ENCODE measurements around the gene PTPRE.

PTPRE gene, protein sequence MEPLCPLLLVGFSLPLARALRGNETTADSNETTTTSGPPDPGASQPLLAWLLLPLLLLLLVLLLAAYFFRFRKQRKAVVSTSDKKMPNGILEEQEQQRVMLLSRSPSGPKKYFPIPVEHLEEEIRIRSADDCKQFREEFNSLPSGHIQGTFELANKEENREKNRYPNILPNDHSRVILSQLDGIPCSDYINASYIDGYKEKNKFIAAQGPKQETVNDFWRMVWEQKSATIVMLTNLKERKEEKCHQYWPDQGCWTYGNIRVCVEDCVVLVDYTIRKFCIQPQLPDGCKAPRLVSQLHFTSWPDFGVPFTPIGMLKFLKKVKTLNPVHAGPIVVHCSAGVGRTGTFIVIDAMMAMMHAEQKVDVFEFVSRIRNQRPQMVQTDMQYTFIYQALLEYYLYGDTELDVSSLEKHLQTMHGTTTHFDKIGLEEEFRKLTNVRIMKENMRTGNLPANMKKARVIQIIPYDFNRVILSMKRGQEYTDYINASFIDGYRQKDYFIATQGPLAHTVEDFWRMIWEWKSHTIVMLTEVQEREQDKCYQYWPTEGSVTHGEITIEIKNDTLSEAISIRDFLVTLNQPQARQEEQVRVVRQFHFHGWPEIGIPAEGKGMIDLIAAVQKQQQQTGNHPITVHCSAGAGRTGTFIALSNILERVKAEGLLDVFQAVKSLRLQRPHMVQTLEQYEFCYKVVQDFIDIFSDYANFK

GRCh38 chr10:127906548-127907377, at the start of gene PTPRE:
Gene PTPRE, plus strand, starts transcription at chr10:127907103. Its CDS starts 133,779 bp downstream, at chr10:128040882.
- DNase-seq, result no peak

DNA sequence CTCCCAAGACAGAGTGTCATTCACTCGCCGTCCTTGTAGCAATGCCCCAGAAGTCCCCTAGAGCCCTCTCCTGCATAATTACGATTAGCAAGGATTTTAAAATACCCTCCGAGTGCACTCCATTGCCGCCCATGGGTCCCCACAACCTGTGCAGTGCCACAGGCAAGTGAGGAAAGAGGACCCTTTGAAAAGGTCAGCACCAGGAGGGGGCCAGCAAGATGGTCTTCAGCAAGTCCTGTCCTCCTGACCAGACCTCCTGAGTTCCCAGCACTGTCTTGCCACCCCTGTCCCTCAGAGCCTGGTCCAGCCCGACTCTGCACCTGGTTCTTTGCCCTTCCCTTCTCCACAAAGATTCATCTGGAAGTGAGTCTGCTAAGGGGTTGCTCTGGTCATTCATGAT, 46.3 kb upstream of the PTPRE start:
- DNase-seq, result no peak

DNA sequence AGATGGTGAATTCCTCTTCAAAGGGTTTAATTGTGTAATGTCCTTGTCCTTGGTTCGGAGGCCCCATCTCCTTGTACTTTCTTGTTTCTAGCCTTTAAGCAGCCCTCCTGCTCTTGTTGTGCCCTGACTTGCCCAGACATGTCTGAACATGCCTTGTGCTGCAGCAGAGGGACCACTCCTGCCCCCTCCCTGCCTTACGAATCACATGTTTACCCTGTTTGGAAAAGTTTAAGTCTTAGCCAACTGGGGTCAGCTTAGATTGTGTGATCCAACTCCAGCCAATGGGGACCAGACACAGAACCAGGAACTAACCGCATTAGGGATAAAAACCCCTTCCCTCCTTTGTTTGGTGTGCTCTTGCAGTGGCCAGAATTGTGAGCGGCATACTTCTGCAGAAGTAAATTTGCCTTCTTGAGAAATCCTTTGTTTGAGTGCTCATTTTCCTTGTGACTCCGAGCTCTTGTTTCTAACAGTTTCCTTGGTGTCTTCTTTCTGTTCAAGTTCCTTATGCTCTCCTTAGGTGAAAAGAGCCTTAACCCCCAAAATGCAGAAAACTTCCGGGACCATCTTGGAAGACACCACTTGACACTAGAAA, 43.6 kb upstream of the PTPRE start:
- no peak for DNase-seq

- DNase-seq, result no peak
These were observed 40.5 kb upstream of the PTPRE start for GRCh38 chr10:127866276-127867013.

- no peak for DNase-seq
These were observed 39.1 kb upstream of the PTPRE start for GRCh38 chr10:127867805-127868204.

DNA sequence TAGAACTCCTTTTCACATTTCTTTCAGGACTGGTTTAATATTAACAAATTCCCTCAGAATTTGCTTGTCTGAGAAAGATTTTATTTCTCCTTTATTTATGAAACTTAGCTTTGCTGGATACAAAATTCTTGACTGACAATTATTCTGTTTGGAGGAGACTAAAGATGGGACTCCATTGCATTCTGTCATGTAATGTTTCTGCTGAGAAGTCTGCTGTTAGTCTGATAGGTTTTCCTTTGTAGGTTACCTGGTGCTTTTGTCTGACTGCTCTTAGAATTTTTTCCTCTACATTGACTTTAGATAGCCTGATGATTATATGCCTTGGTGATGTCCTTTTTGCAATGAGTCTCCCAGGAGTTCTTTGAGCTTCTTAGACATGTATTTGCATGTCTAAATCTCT, 37.6 kb upstream of the PTPRE start:
- DNase-seq, result no peak

DNA sequence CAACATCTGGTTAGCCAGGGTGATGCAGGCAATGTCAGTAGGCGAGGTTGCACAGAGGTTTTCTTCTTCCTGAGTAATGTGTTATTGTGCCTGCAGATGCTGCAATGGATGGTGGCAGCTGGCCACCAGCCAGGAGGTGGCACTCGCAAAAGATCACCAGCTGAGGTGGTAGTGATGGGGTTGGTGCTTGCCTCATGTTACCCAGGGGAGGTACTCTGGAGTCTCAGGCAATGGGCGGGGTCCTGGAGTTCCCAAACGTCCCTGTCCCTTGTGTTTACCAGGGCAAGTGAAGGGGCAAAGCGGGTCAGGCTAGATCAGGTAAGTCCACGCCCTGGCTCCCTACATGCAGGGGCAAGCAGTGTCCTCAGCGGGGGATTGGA, 35.3 kb upstream of the PTPRE start:
- no peak for DNase-seq

GRCh38 chr10:127872011-127872761, 34.7 kb upstream of the PTPRE start:
- DNase-seq, result no peak

DNA sequence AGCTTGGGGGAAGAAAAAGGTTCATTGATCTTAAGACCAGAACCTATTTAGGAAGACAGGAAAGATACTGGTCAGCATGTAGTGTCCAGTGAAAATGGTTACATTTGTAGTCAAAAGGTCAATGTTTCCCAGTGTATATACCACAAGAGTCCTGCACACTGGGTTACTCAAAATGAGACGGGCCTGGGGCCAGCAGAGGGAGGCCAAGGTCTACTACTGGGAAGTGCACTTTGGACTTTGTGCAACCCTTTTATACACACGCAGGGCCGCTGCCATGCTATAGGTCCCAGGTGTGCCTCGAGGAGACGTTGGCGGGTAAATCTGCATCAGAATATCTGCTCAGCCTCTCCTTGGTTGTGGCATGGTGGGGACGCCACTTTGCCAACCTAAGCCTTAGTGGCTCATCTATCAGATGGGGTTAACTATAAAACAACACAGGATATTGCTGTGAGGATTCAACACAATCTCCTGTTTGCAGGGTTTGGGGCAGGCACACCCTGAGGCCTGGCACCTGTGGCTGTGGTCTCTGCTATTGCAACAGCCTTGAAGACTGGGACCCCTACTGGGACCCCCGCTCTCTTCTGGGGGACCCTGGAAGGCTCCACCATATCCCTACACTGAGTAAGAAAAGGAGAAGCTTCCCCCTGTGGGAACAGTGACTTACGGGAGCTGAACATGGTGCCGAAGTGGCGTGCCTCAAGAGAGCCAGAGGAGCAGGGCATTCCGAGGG, 33.9 kb upstream of the PTPRE start:
- DNase-seq, result no peak

GRCh38 chr10:127873901-127874470, 32.9 kb upstream of the PTPRE start:
- no peak for DNase-seq

DNA sequence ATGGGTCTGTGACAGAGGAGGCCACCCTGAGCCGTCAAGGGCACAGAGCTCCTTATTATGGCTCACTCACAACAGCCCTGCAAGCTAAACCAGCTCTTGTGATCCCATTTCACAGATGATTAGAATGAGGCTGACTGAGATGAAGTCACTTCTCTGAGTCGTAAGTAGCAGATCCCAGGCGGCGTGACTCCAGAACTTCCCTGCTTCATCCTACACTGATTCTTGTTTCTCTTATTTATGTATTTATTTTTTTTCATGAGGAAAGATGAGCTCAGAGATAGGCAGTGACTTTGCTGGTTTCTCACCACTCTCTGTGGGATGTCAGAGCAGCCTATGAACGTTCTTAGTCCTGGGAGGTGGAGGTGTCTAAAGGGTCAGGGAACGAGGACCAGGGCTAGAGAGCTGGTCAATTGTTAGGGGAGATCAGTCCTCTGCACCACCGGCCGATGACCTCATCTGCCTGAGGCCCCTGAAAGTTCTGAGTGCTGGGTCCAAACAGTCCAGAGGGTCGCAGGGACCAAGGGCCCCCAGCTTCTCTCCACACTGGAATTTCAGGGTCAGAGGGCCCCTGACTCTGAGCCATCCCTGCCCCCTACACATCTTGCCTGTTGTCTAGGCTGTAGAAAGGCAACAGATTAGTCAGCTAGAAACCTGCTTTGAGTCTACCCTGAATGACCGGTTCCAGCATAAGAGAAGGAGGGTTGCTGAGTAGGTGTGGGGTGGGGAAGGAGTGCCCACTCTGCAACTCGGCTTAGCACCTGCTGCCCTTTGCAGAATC, 32.0 kb upstream of the PTPRE start:
- DNase-seq, result no peak

- no peak for DNase-seq
These were observed 31.5 kb upstream of the PTPRE start for GRCh38 chr10:127875449-127875765.

- DNase-seq, result no peak
These were observed 31.0 kb upstream of the PTPRE start for GRCh38 chr10:127875916-127876315.

- DNase-seq, result no peak
These were observed 29.8 kb upstream of the PTPRE start for GRCh38 chr10:127877116-127877515.

DNA sequence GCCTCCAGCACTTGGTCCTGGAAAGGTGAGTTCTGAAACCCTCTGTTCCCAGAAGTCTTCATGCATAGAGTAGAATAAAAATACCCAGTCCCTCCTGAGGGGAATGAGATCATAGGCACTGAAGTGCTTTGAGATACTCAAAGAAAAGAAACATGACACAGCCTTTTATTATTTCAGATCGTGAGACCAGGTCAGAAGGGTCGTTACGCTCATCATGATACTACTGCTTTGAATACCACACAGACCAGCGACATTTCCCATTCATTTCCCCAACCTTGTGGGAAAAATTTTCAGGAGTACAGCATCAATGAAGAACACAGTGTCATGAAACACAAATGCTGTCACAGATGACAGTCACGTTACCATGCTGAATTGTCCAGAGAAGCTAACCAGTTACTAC, 29.2 kb upstream of the PTPRE start:
- DNase-seq, result no peak

DNA sequence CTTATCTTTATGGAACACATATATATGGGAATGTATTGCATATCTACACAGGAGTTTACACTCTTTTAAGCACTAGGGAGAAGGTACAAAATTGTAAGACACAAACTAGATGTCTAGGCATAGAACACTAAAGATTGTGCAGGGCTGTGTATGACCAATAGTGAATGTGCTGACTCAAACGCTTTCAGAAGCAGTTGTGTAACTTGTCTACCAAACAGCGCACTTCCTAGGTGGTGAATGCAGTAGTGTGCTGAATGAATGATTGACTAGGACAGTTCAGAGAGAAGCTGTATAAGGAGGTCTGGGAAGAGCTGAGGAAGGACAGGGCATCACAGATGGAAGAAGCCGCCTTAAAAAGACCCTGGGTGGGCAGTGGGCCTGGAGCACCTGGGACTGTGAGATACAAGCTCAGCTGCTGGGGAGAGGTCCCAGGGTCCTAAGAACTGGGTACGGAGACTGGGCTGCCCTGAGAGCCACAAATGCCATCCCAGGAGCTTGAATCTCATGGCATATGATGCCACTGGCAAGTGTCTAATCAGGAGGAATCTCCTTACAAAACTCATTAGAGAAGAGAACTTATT, 28.3 kb upstream of the PTPRE start:
- no peak for DNase-seq

DNA sequence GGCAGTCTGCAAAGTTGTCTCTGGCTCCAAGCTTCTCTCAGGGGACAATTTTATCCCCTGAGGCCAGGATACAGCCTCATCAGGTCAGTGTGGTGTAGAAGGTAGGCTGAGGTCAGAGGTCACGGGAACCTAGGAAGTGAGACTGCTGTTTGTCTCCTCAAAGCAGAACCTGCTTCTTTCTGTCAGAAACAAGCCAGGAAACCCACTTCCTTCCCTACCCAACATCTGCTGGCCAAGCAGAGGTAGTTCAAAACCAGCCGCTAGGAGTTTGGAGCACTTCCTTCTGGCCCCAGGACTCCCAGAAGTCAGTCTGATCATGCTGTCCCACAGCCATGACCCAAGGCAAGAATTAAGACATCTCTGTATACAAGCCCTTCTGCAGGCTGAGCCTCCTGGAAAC, 26.3 kb upstream of the PTPRE start:
- DNase-seq, result no peak

DNA sequence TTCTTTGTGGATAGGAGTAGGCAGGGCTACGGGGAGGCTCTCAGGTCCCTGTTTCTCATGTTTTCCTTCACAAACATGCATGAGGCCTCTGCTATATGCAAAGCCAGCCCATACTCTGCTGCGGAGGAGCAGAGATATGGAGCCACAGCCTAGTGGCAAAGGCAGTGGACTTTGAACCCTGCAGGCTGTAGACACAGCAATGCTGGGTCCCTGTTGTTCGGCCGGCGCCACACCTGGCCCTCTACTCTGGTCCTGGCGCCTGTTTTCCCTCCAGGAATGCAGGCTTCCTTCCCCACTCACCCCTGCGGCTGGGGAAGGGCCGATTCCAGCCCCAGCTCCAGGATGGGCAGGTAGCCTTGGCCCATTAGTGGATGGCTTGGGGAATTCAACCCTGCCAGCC, 25.6 kb upstream of the PTPRE start:
- no peak for DNase-seq

DNA sequence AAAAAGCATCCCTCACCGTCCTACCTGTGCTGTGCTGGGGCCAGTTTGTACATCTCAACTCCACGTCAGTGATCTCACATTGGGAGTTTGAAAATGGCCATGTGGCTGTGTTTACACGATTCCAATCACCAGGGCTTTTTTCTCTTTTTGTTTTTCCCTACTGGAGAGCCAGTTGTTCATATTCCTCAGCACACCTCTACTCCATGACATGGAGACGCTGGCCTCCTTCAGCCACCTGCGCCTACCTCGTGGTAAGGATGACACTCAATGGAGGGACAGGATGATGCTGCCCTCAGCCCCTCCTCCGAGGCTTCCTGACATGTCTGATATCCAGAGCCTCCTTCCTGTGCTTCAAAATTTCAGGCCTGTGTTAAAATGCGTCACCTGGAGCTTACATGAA, 24.5 kb upstream of the PTPRE start:
- DNase-seq, result no peak
